GM13977 (cell line): ENCODE data around the gene SLC37A1.
"Not testable (repeated sequence)": the region's sequence is repeated elsewhere in the genome, so short reads cannot be mapped to it uniquely, and the experiment has no call there.

ENCODE experiments used
- DNase-seq: peaks from one replicate; pipeline ENCODE4 v3.0.0; 2012; ENCODE audit warnings: low spot score
- CTCF ChIP-seq: IDR thresholded peaks from 2 replicates; pipeline ENCODE4 v1.5.1; 2012; ENCODE audit warnings: mild to moderate bottlenecking, control low read depth; ENCODE audit not compliant: insufficient read depth; ENCODE audit errors: extremely low read depth, missing control alignments
- in situ Hi-C: fragments of 300-500 bp; cut with MboI; formaldehyde crosslinking; loops from one replicate; pipeline ENCODE4 v1.12.0; 2022; ENCODE audit warnings: low sequenced_read_pairs, low pct_unique_long_range_greater_than_20kb, mixed read lengths, inconsistent platforms; ENCODE audit not compliant: unreplicated experiment

Gene SLC37A1

GRCh38 chr21:42622284-42622683, 108.6 kb downstream of the SLC37A1 start:
- no peak for TF ChIP-seq CTCF
- in situ Hi-C loops: no loop called here
- no peak for DNase-seq

DNA sequence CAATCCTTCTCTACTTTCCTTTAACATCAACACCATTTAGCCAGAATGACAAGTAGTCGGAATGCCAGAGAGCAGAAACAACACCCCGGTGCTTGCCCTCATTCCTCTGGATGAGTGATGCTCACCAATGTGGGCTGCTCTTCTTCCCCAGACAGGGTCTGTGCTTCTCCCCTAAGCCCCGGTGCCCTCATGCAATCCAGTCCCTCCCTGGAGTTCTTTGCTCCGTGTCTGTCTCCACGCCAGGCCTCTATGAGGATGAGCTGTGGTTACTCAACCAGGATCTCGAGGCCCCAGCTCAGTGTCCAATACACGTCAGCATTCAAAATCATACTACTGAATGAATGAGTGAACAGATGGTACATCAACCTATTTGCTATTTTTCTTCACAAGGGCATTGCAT, 110.0 kb downstream of the SLC37A1 start:
- no peak for TF ChIP-seq CTCF
- in situ Hi-C loops: no loop called here
- no peak for DNase-seq

GRCh38 chr21:42624095-42624790, 110.6 kb downstream of the SLC37A1 start:
- DNase-seq: no peak
- in situ Hi-C loops: no loop called here
- no peak for TF ChIP-seq CTCF

GRCh38 chr21:42624936-42625335, 111.3 kb downstream of the SLC37A1 start:
- DNase-seq: no peak
- TF ChIP-seq CTCF: no peak
- in situ Hi-C loops: no loop called here

- DNase-seq: no peak
- no peak for TF ChIP-seq CTCF
- in situ Hi-C loops: no loop called here
Observed at GRCh38 chr21:42626171-42626570, 112.5 kb downstream of the SLC37A1 start.

GRCh38 chr21:42627527-42628289, 114.1 kb downstream of the SLC37A1 start:
- in situ Hi-C loops: no loop called here
- DNase-seq: no peak
- no peak for TF ChIP-seq CTCF

DNA sequence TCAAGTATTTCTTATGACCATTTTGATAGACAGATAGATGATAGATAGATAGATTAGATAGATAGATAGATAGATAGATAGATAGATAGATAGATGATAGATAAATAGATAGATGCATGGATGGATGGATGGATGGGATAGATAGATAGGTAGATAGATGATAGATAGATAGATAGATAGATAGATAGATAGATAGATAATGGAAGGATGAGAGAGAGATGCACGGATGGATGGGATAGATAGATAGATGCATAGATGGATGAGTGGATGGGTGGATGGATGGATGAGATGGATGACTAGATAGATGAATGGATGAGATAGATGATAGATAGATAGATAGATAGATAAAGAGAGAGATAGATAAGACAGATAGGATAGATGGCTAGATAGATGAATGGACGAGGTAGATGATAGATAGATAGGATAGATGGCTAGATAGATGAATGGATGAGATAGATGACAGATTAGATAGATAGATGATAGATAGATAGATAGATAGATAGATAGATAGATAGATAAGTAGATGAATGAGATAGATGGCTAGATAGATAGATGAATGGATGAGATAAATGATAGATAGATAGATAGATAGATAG, 114.9 kb downstream of the SLC37A1 start:
- in situ Hi-C loops: not testable (repeated sequence)

More for the DNA sequence above, 114.9 kb downstream of the SLC37A1 start:
- DNase-seq: not testable (repeated sequence)
